KMS-11 (cell line): Measurements from ENCODE around the gene HNF1A.

Experiments
- H2AFZ ChIP-seq: fragments of 200-600 bp; sonication (generic); 2 replicates; pipeline ENCODE4 v1.6.1; 2016; ENCODE audit warnings: antibody characterized with exemption, mixed run types, low read depth
- H3K27ac ChIP-seq: fragments of 200-600 bp; sonication (generic); 2 replicates; pipeline ENCODE4 v1.6.1; 2016; ENCODE audit warnings: mild to moderate bottlenecking, mixed run types
- H3K27me3 ChIP-seq: fragments of 200-600 bp; sonication (generic); 2 replicates; pipeline ENCODE4 v1.6.1; 2017; ENCODE audit warnings: mild to moderate bottlenecking, low read depth, mixed run types, moderate library complexity; ENCODE audit not compliant: insufficient read depth
- H3K36me3 ChIP-seq: fragments of 200-600 bp; sonication (generic); 2 replicates; pipeline ENCODE4 v1.6.1; 2017; ENCODE audit warnings: mild to moderate bottlenecking, mixed run types; ENCODE audit not compliant: insufficient read depth
- H3K4me1 ChIP-seq: fragments of 200-600 bp; sonication (generic); 2 replicates; pipeline ENCODE4 v1.6.1; 2016; ENCODE audit warnings: mild to moderate bottlenecking, low read depth, mixed run types; ENCODE audit not compliant: poor library complexity, severe bottlenecking
- H3K4me2 ChIP-seq: fragments of 200-600 bp; sonication (generic); 2 replicates; pipeline ENCODE4 v1.7.0; 2016; ENCODE audit warnings: mild to moderate bottlenecking, mixed run types
- H3K4me3 ChIP-seq: fragments of 200-600 bp; sonication (generic); IDR thresholded peaks from 2 replicates; pipeline ENCODE4 v1.6.1; 2017; ENCODE audit warnings: low read depth, low read length, mixed read lengths; ENCODE audit not compliant: insufficient read depth
- H3K79me2 ChIP-seq: fragments of 200-600 bp; sonication (generic); 2 replicates; pipeline ENCODE4 v1.6.1; 2016; ENCODE audit warnings: low read depth, mixed run types; ENCODE audit not compliant: insufficient read depth
- H3K9ac ChIP-seq: fragments of 200-600 bp; sonication (generic); 2 replicates; pipeline ENCODE4 v1.6.1; 2016; ENCODE audit warnings: mild to moderate bottlenecking, mixed run types
- H4K20me1 ChIP-seq: fragments of 200-600 bp; sonication (generic); 2 replicates; pipeline ENCODE4 v1.6.1; 2016; ENCODE audit warnings: mild to moderate bottlenecking, mixed run types; ENCODE audit not compliant: insufficient read depth
- TF ChIP-seq, protein P1 (sequence below): fragments of 200-600 bp; sonication (generic); conservative IDR thresholded peaks from 2 replicates; pipeline ENCODE4 v1.6.1; 2017; ENCODE audit warnings: low read depth, mild to moderate bottlenecking, antibody characterized with exemption, low read length, moderate library complexity, mixed read lengths

The HNF1A gene

DNA sequence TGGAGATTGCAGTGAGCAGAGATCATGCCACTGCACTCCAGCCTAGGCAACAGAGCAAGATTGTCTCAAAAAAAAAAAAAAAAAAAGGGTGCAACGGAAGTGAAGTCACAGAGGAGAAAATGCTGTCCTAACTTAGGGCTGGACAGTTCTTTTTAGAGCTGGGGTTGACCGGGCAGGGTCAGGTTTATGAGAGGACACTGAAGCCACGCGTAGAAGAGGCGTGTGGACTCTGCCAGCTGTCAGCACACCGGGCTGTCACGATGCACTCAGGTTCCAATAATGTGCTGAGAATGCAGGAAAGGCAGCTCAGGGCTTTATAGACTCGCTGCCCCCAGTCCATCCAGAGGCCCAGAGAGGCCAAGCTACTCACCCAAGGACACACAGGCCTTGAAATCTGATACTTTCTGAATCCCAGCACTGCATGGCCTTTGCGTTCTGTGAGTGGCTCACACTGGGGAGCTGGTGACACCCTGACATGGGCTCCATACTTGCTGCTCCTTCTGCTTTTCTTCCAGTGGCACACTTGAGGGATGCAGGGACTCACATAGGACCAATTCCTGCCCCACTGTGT lies 45.3 kb upstream of the HNF1A start:
- no peaks in the 10 kb centered on the region for H3K4me1 ChIP-seq
- no peak overlapping the region for H3K9ac ChIP-seq
- H2AFZ ChIP-seq = no peak overlapping the region
- no peak overlapping the region for H3K4me2 ChIP-seq
- H3K36me3 ChIP-seq = no peaks in the 10 kb centered on the region
- H3K27ac ChIP-seq = no peak overlapping the region
- no peaks in the 10 kb centered on the region for H4K20me1 ChIP-seq
- H3K4me3 ChIP-seq = no peak overlapping the region
- no peaks in the 10 kb centered on the region for H3K27me3 ChIP-seq
- H3K79me2 ChIP-seq = no peaks in the 10 kb centered on the region
- TF ChIP-seq, protein P1, sequence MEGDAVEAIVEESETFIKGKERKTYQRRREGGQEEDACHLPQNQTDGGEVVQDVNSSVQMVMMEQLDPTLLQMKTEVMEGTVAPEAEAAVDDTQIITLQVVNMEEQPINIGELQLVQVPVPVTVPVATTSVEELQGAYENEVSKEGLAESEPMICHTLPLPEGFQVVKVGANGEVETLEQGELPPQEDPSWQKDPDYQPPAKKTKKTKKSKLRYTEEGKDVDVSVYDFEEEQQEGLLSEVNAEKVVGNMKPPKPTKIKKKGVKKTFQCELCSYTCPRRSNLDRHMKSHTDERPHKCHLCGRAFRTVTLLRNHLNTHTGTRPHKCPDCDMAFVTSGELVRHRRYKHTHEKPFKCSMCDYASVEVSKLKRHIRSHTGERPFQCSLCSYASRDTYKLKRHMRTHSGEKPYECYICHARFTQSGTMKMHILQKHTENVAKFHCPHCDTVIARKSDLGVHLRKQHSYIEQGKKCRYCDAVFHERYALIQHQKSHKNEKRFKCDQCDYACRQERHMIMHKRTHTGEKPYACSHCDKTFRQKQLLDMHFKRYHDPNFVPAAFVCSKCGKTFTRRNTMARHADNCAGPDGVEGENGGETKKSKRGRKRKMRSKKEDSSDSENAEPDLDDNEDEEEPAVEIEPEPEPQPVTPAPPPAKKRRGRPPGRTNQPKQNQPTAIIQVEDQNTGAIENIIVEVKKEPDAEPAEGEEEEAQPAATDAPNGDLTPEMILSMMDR = no peak

DNA sequence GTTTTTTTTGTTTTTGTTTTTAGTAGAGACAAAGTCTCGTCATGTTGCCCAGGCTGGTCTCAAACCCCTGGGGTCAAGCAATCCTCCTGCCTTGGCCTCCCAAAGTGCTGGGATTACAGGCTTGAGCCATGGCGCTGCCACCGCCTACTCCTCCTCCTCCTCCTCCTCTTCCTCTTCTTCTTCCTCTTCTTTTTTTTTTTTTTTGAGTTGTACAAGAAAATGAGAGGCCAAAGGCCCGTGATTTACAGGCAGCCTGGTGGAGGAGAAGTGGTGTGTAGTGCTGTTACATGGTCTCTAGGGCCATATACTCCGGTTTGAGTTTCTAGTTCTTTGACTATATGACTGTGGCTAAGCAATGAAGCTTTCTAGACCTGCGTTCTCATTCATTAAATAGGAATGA lies 44.6 kb upstream of the HNF1A start:
- TF ChIP-seq, protein P1 = no peak
- H3K27ac ChIP-seq = no peak overlapping the region
- no peaks in the 10 kb centered on the region for H4K20me1 ChIP-seq
- H3K79me2 ChIP-seq = no peaks in the 10 kb centered on the region
- no peak overlapping the region for H3K4me3 ChIP-seq
- no peaks in the 10 kb centered on the region for H3K36me3 ChIP-seq
- H3K9ac ChIP-seq = no peak overlapping the region
- no peaks in the 10 kb centered on the region for H3K4me1 ChIP-seq
- H2AFZ ChIP-seq = no peak overlapping the region
- H3K4me2 ChIP-seq = no peak overlapping the region
- no peaks in the 10 kb centered on the region for H3K27me3 ChIP-seq

DNA sequence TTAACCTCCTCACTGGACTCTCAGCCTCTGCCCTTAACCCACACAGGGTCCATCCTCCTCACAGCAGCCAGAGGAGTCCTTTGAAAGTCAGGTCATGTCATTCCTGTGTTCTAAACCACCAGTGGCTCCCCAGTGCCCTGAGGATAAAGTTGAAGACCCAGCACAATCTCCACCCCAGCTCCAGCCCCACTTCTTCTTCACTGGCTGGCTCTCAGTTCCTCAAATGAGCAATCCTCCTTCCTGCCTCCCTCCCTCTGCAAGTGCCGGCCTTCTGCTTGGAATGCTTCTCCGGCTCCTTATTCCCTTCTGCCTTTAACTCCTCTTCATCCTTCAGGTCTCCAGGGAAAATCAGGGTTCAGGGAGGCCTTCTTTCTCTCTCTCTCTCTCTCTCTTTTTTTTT lies 42.1 kb upstream of the HNF1A start:
- Histone ChIP-seq H2AFZ (no peak overlapping the region), H3K4me3 (no peak overlapping the region), H3K4me1 (no peaks in the 10 kb centered on the region), H3K79me2 (no peaks in the 10 kb centered on the region), H3K36me3 (no peaks in the 10 kb centered on the region), H4K20me1 (no peaks in the 10 kb centered on the region), H3K4me2 (no peak overlapping the region), H3K9ac (no peak overlapping the region), H3K27ac (no peak overlapping the region), H3K27me3 (no peaks in the 10 kb centered on the region)
- TF ChIP-seq, protein P1 = no peak

DNA sequence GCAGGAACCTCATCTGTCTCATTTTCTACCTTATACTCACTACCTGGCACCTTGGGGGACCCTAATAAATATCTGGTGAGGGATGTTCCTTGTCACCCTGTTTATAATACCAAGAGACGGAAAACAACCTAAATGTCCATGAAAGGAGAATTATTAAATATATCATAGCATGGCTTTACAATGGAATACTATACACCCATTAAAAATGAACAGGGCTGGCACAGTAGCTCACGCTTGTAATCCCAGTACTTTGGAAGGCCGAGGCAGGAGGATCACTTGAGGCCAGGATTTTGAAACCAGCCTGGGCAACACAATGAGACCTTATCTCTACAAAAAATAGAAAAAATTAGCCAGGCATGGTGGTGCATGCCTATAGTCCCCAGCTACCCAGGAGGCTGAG lies 39.8 kb upstream of the HNF1A start:
- no peaks in the 10 kb centered on the region for H3K27me3 ChIP-seq
- no peaks in the 10 kb centered on the region for H4K20me1 ChIP-seq
- no peaks in the 10 kb centered on the region for H3K79me2 ChIP-seq
- no peak overlapping the region for H3K9ac ChIP-seq
- no peak overlapping the region for H3K27ac ChIP-seq
- no peak overlapping the region for H3K4me2 ChIP-seq
- TF ChIP-seq, protein P1 = no peak
- no peaks in the 10 kb centered on the region for H3K36me3 ChIP-seq
- H2AFZ ChIP-seq = no peak overlapping the region
- no peak overlapping the region for H3K4me3 ChIP-seq
- H3K4me1 ChIP-seq = no peaks in the 10 kb centered on the region
